ENCODE results near the gene BLTP1.

Gene BLTP1

GRCh38 chr4:122172266-122172665 lies 20.1 kb downstream of the BLTP1 start:
- DNase-seq (ENCODE audit: low read depth in 2 of 2), result no peak

- no peak for DNase-seq (ENCODE audit: low read depth in 2 of 2)
Observed at GRCh38 chr4:122178961-122179360, 26.8 kb downstream of the BLTP1 start.

- no peak for DNase-seq (ENCODE audit: low read depth in 2 of 2)
Observed at GRCh38 chr4:122195718-122196117, 43.6 kb downstream of the BLTP1 start.

Data from activated CD4-positive, alpha-beta T cell treated with anti-CD3 and anti-CD28 coated beads for 24 hours (primary cell).